DND-41 (cell line): ENCODE data around the gene TULP3.

Source experiments
- EZH2 ChIP-seq: IDR thresholded peaks from 3 replicates; pipeline ENCODE4 v1.6.1; 2012; ENCODE audit warnings: borderline replicate concordance, low read depth, mild to moderate bottlenecking, moderate library complexity, low read length, inconsistent platforms; ENCODE audit not compliant: severe bottlenecking
- TF ChIP-seq, protein P1 (sequence below): IDR thresholded peaks from 2 replicates; pipeline ENCODE4 v1.5.1; 2012; ENCODE audit warnings: borderline replicate concordance, low read length, moderate library complexity, mild to moderate bottlenecking; ENCODE audit not compliant: poor library complexity, severe bottlenecking; ENCODE audit errors: extremely low read depth

- TF ChIP-seq, protein P1, sequence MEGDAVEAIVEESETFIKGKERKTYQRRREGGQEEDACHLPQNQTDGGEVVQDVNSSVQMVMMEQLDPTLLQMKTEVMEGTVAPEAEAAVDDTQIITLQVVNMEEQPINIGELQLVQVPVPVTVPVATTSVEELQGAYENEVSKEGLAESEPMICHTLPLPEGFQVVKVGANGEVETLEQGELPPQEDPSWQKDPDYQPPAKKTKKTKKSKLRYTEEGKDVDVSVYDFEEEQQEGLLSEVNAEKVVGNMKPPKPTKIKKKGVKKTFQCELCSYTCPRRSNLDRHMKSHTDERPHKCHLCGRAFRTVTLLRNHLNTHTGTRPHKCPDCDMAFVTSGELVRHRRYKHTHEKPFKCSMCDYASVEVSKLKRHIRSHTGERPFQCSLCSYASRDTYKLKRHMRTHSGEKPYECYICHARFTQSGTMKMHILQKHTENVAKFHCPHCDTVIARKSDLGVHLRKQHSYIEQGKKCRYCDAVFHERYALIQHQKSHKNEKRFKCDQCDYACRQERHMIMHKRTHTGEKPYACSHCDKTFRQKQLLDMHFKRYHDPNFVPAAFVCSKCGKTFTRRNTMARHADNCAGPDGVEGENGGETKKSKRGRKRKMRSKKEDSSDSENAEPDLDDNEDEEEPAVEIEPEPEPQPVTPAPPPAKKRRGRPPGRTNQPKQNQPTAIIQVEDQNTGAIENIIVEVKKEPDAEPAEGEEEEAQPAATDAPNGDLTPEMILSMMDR, result no peak
- TF ChIP-seq EZH2, result no peak
These were observed 58.7 kb downstream of the TULP3 start for GRCh38 chr12:2949411-2949810.
